Endothelial cell of umbilical vein (primary cell): ENCODE measurements around the gene BMPR2. TPM values are rescaled to one million over a fixed set of nuclear protein-coding genes. Genes with fewer than 3 reads are reported as not detected.
"Not testable (repeated sequence)": the region's sequence is repeated elsewhere in the genome, so short reads cannot be mapped to it uniquely, and the experiment has no call there.

Experiments used
- BruUV-seq: library from RNA; stranded (reverse); fragments of 400-500 nt; replicated peaks from 2 replicates; lab custom pipeline; 2021; lab: Mats Ljungman, UMichigan
- CTCF ChIA-PET: fragments of 300-600, 350-600 bp; sonication (Branson Sonifier 250); formaldehyde crosslinking; loops from one replicate; lab custom pipeline; 2021; ENCODE audit warnings: antibody characterized with exemption, inconsistent platforms; lab: Charles Lee
- POLR2A ChIA-PET: fragments of 300-600, 350-600 bp; sonication (Branson Sonifier 250); formaldehyde crosslinking; loops from one replicate; lab custom pipeline; 2021; ENCODE audit warnings: antibody characterized with exemption, inconsistent platforms; lab: Charles Lee
- DNase-seq: peaks from one replicate; pipeline ENCODE4 v3.0.0-alpha.2; 2011; ENCODE audit warnings: low read depth, low spot score
- FAIRE-seq: peaks from 2 replicates; lab custom pipeline; 2011; peaks lifted over from hg19 to GRCh38; lab: Jason Lieb, UNC
- H2AFZ ChIP-seq: 2 replicates; pipeline ENCODE4 v1.6.0; 2012; ENCODE audit warnings: low read depth, low read length, control low read depth, inconsistent platforms
- H3K27ac ChIP-seq: 2 replicates; pipeline ENCODE4 v1.5.1; 2011; ENCODE audit warnings: low read depth, mild to moderate bottlenecking, control low read depth, low read length, moderate library complexity; ENCODE audit not compliant: insufficient read depth
- H3K27me3 ChIP-seq, 2 experiments: 2 replicates each; pipeline versions ENCODE4 v1.6.0 to v1.6.1; 2011; ENCODE audit warnings: low read length in 2 of 2, mixed read lengths in 1 of 2; ENCODE audit not compliant: control insufficient read depth in 2 of 2, insufficient read depth in 2 of 2
- H3K36me3 ChIP-seq, 2 experiments: 2 replicates in 1 of 2; 3 replicates in 1 of 2; pipeline ENCODE4 v1.5.1; 2011; ENCODE audit warnings: low read length in 2 of 2, mild to moderate bottlenecking in 1 of 2, moderate library complexity in 1 of 2; ENCODE audit not compliant: control insufficient read depth in 2 of 2, insufficient read depth in 2 of 2; ENCODE audit errors: extremely low read depth in 1 of 2
- H3K4me1 ChIP-seq: 3 replicates; pipeline ENCODE4 v1.5.1; 2011; ENCODE audit warnings: mild to moderate bottlenecking, low read length; ENCODE audit not compliant: control insufficient read depth, insufficient read depth; ENCODE audit errors: extremely low read depth
- H3K4me2 ChIP-seq: 2 replicates; pipeline ENCODE4 v1.6.1; 2011; ENCODE audit warnings: low read length, control low read depth, mixed read lengths; ENCODE audit not compliant: insufficient read depth
- H3K4me3 ChIP-seq, 3 experiments: fragments of 200-600 bp in 1 of 3; sonication (generic), shearing (Covaris generic) in 1 of 3; replicated peaks in 1 of 3; 2 replicates each; pipeline ENCODE4 v1.5.1; 2011 to 2016; ENCODE audit warnings: control low read depth in 3 of 3, low read length in 3 of 3, mild to moderate bottlenecking in 2 of 3, inconsistent platforms in 1 of 3, low read depth in 1 of 3, moderate library complexity in 1 of 3; ENCODE audit not compliant: insufficient read depth in 1 of 3
- H3K79me2 ChIP-seq: 2 replicates; pipeline ENCODE4 v1.6.0; 2012; ENCODE audit warnings: low read length, inconsistent platforms; ENCODE audit not compliant: control insufficient read depth, insufficient read depth
- H3K9ac ChIP-seq: replicated peaks from 2 replicates; pipeline ENCODE3; 2011; ENCODE audit warnings: low read length, control low read depth; ENCODE audit not compliant: insufficient read depth; ENCODE audit errors: extremely low read depth
- H3K9me1 ChIP-seq: replicated peaks from 3 replicates; pipeline ENCODE4 v1.6.0; 2011; ENCODE audit warnings: mild to moderate bottlenecking, low read length; ENCODE audit not compliant: control insufficient read depth, insufficient read depth; ENCODE audit errors: extremely low read depth
- H3K9me3 ChIP-seq: replicated peaks from 2 replicates; pipeline ENCODE4 v1.5.1; 2012; ENCODE audit warnings: low read length, inconsistent platforms; ENCODE audit not compliant: control insufficient read depth, insufficient read depth
- H4K20me1 ChIP-seq: replicated peaks from 2 replicates; pipeline ENCODE3; 2011; ENCODE audit warnings: mild to moderate bottlenecking, low read length; ENCODE audit not compliant: control insufficient read depth, insufficient read depth; ENCODE audit errors: extremely low read depth
- CTCF ChIP-seq, 2 donors: IDR thresholded peaks; 1 replicate in 1 of 2; 2 replicates in 1 of 2; pipeline ENCODE4 v1.5.1; 2011; ENCODE audit warnings: low read length in 2 of 2, mild to moderate bottlenecking in 2 of 2, moderate library complexity in 2 of 2, control low read depth in 1 of 2, inconsistent platforms in 1 of 2, low read depth in 1 of 2; ENCODE audit not compliant: insufficient read depth in 1 of 2; ENCODE audit errors: extremely low read depth in 1 of 2
- FOS ChIP-seq: IDR thresholded peaks from 2 replicates; pipeline ENCODE4 v1.6.1; 2011; ENCODE audit warnings: mild to moderate bottlenecking, low read length, moderate library complexity, borderline replicate concordance; ENCODE audit not compliant: insufficient read depth
- JUN ChIP-seq: IDR thresholded peaks from 2 replicates; pipeline ENCODE4 v1.6.1; 2011; ENCODE audit warnings: borderline replicate concordance, low read depth; ENCODE audit not compliant: insufficient read length, insufficient read depth
- MAX ChIP-seq: IDR thresholded peaks from 2 replicates; pipeline ENCODE4 v1.6.1; 2011; ENCODE audit not compliant: insufficient read depth, insufficient read length
- MYC ChIP-seq: IDR thresholded peaks from one replicate; pipeline ENCODE4 v1.6.1; 2011; ENCODE audit warnings: mild to moderate bottlenecking, low read depth, low read length
- dilution Hi-C: fragments of 300-500 bp; cut with MboI; formaldehyde crosslinking; loops from one replicate; pipeline ENCODE4 v1.15.0; 2019; ENCODE audit warnings: low sequenced_read_pairs; ENCODE audit not compliant: extremely low pct_ligation_motif_present
- intact Hi-C: fragments of 100-400 bp; cut with micrococcal nuclease; formaldehyde crosslinking; loops from one replicate; pipeline ENCODE4 v1.10.0; 2022
- polyA plus RNA-seq, 4 experiments: library from polyadenylated mRNA; depleted of rRNA in 3 of 4; stranded (reverse) in 3 of 4; unstranded in 1 of 4; fragments of >200 nt; gene quantifications; 2 replicates each; pipeline versions ENCODE4 v1.2.1 to v1.2.3, GENCODE V29; 2011 to 2012; ENCODE audit warnings: missing spikeins in 1 of 4
- total RNA-seq: library from RNA; stranded (reverse); gene quantifications from 2 replicates; pipeline ENCODE4 v1.2.3, GENCODE V29; 2021

Gene BMPR2
- total and polyA plus RNA-seq, 2 donors (not counting 3 experiments of a cell fraction or from before 2014, with no cell fraction given) = 35.8 to 113 TPM

GRCh38 chr2:202574541-202574940, 198.4 kb downstream of the BMPR2 start:
- no peak for TF ChIP-seq FOS
- TF ChIP-seq MAX = no peak
- TF ChIP-seq JUN = no peak
- TF ChIP-seq MYC = no peak
- no peak for TF ChIP-seq CTCF (IDR thresholded peaks at IDR 0.05; ENCODE audit: extremely low read depth in 1 of 2, insufficient read depth in 1 of 2, low read depth in 1 of 2, low read length in 2 of 2)
- Histone ChIP-seq H4K20me1 (no peaks in the 10 kb centered on the region), H3K79me2 (no peaks in the 10 kb centered on the region), H3K9me3 (no peaks in the 10 kb centered on the region), H3K4me3 (no peak overlapping the region), H3K9me1 (no peaks in the 10 kb centered on the region), H3K36me3 (no peaks in the 10 kb centered on the region), H3K27me3 (no peaks in the 10 kb centered on the region), H2AFZ (no peak overlapping the region), H3K9ac (no peak overlapping the region), H3K4me2 (no peak overlapping the region), H3K4me1 (no peaks in the 10 kb centered on the region), H3K27ac (no peak overlapping the region)
- no TSS peak for BruUV-seq
- ChIA-PET CTCF (interaction anchor here (0.7 to 2.4 kb wide), 6 partner anchors 9 to 1335 kb away, joined by 3 to 11 read pairs (median 4); no protein-coding TSS in a partner anchor), POLR2A (no interaction called here)
- DNase-seq (no peak), FAIRE-seq (no peak)
- dilution Hi-C loops = no loop called here
- intact Hi-C loops = loop anchor here (2.0 to 5.0 kb wide), 5 partner anchors 296 to 1334 kb away; partner anchors contain the start of genes CYP20A1 and ICA1L

GRCh38 chr2:202575194-202575593, 199.1 kb downstream of the BMPR2 start:
- CTCF ChIA-PET = interaction anchor here (1.3 to 2.4 kb wide), 2 partner anchors 295 to 1334 kb away, joined by 4 to 11 read pairs; no protein-coding TSS in a partner anchor
- DNase-seq, POLR2A ChIA-PET, H3K4me2 ChIP-seq, H4K20me1 ChIP-seq, H3K9me3 ChIP-seq, H3K36me3 ChIP-seq, dilution Hi-C loops, FAIRE-seq, BruUV-seq, H3K4me3 ChIP-seq, H3K9me1 ChIP-seq, H3K9ac ChIP-seq, H3K27me3 ChIP-seq, H3K4me1 ChIP-seq, H3K79me2 ChIP-seq, H2AFZ ChIP-seq, H3K27ac ChIP-seq: not testable (repeated sequence)
- intact Hi-C loops = loop anchor here (2.0 kb wide), 2 partner anchors 296 to 1334 kb away; partner anchors contain the start of gene ICA1L
